Measurements from ENCODE around the gene MUC5AC.

- TF ChIP-seq POLR2A (IDR thresholded peaks at IDR 0.05) (no peak), POLR2AphosphoS5 (IDR thresholded peaks at IDR 0.05) (no peak), CTCF (IDR thresholded peaks at IDR 0.05 in 8 of 11, conservative IDR thresholded peaks at IDR 0.05 in 3 of 11) (no peak)
Observed at GRCh38 chr11:1116104-1116503, 41.6 kb upstream of the MUC5AC start.
